H9 (cell line): ENCODE data around the gene AKR1D1. TPM values are rescaled to one million over a fixed set of nuclear protein-coding genes. Genes with fewer than 3 reads are reported as not detected.
"Not testable (repeated sequence)": the region's sequence is repeated elsewhere in the genome, so short reads cannot be mapped to it uniquely, and the experiment has no call there.

Experiments
- DNase-seq: peaks from one replicate; pipeline ENCODE4 v3.0.0-alpha.2; 2017
- H2AFZ ChIP-seq: one replicate; pipeline ENCODE4 v1.6.1; 2013; ENCODE audit warnings: mild to moderate bottlenecking, low read length, control low read depth, moderate library complexity
- H2AK5ac ChIP-seq: 2 replicates; pipeline ENCODE4 v1.6.1; 2013; ENCODE audit warnings: low read length, control low read depth, mixed read lengths; ENCODE audit not compliant: insufficient read length
- H2BK120ac ChIP-seq: one replicate; pipeline ENCODE4 v1.6.1; 2013; ENCODE audit warnings: low read depth, mild to moderate bottlenecking, low read length, control low read depth, inconsistent platforms; ENCODE audit not compliant: poor library complexity, severe bottlenecking
- H2BK12ac ChIP-seq: 2 replicates; pipeline ENCODE4 v1.6.1; 2013; ENCODE audit warnings: low read length, control low read depth, mixed read lengths, low read depth; ENCODE audit not compliant: insufficient read length
- H2BK15ac ChIP-seq: 2 replicates; pipeline ENCODE4 v1.6.1; 2013; ENCODE audit warnings: low read depth, low read length, control low read depth
- H2BK20ac ChIP-seq: one replicate; pipeline ENCODE4 v1.6.1; 2013; ENCODE audit warnings: low read depth, mild to moderate bottlenecking, low read length, control low read depth, inconsistent platforms; ENCODE audit not compliant: poor library complexity, severe bottlenecking
- H2BK5ac ChIP-seq: 2 replicates; pipeline ENCODE4 v1.6.1; 2013; ENCODE audit warnings: low read length, control low read depth, mixed read lengths; ENCODE audit not compliant: insufficient read length
- H3K14ac ChIP-seq: 2 replicates; pipeline ENCODE4 v1.6.1; 2013; ENCODE audit warnings: low read length, control low read depth; ENCODE audit not compliant: insufficient read depth
- H3K18ac ChIP-seq: 2 replicates; pipeline ENCODE4 v1.6.1; 2013; ENCODE audit warnings: low read depth, mild to moderate bottlenecking, mixed read lengths, low read length, control low read depth; ENCODE audit not compliant: insufficient read length
- H3K23ac ChIP-seq: 2 replicates; pipeline ENCODE4 v1.6.1; 2013; ENCODE audit warnings: low read length, control low read depth, mixed read lengths, low read depth; ENCODE audit not compliant: insufficient read length
- H3K23me2 ChIP-seq: 2 replicates; pipeline ENCODE4 v1.6.1; 2013; ENCODE audit warnings: low read depth, mild to moderate bottlenecking, mixed read lengths, low read length, control low read depth; ENCODE audit not compliant: insufficient read length, poor library complexity, severe bottlenecking
- H3K27ac ChIP-seq: 2 replicates; pipeline ENCODE4 v1.5.1; 2013; ENCODE audit warnings: low read length, control low read depth, mixed read lengths, low read depth; ENCODE audit not compliant: insufficient read length
- H3K27me3 ChIP-seq: 2 replicates; pipeline ENCODE4 v1.6.1; 2013; ENCODE audit warnings: low read length, control low read depth, inconsistent platforms; ENCODE audit not compliant: insufficient read depth
- H3K4ac ChIP-seq: 2 replicates; pipeline ENCODE4 v1.6.1; 2013; ENCODE audit warnings: low read depth, mild to moderate bottlenecking, control low read depth, inconsistent platforms, low read length, moderate library complexity
- H3K4me1 ChIP-seq: 2 replicates; pipeline ENCODE4 v1.6.1; 2013; ENCODE audit warnings: low read length, control low read depth, inconsistent platforms; ENCODE audit not compliant: insufficient read depth
- H3K4me2 ChIP-seq: 2 replicates; pipeline ENCODE4 v1.6.1; 2013; ENCODE audit warnings: low read length, control low read depth, mixed read lengths; ENCODE audit not compliant: insufficient read length, insufficient read depth
- H3K56ac ChIP-seq: 2 replicates; pipeline ENCODE4 v1.6.1; 2013; ENCODE audit warnings: low read depth, mild to moderate bottlenecking, mixed read lengths, low read length, control low read depth; ENCODE audit not compliant: insufficient read length
- H3K79me1 ChIP-seq: 2 replicates; pipeline ENCODE4 v1.6.1; 2013; ENCODE audit warnings: low read depth, mild to moderate bottlenecking, moderate library complexity, low read length, control low read depth, inconsistent platforms; ENCODE audit not compliant: insufficient read depth, poor library complexity, severe bottlenecking
- H3K79me2 ChIP-seq: 2 replicates; pipeline ENCODE4 v1.6.1; 2013; ENCODE audit warnings: low read length, control low read depth, inconsistent platforms; ENCODE audit not compliant: insufficient read depth
- H3K9ac ChIP-seq: 2 replicates; pipeline ENCODE4 v1.6.1; 2013; ENCODE audit warnings: low read length, control low read depth, mixed read lengths; ENCODE audit not compliant: insufficient read length; ENCODE audit errors: extremely low read depth
- H3K9me3 ChIP-seq: one replicate; pipeline ENCODE4 v1.6.1; 2013; ENCODE audit warnings: low read depth, low read length, inconsistent platforms; ENCODE audit not compliant: control insufficient read depth
- H3T11ph ChIP-seq: one replicate; pipeline ENCODE4 v1.6.1; 2013; ENCODE audit warnings: mild to moderate bottlenecking, low read length, control low read depth, inconsistent platforms
- H4K20me1 ChIP-seq: one replicate; pipeline ENCODE4 v1.6.1; 2013; ENCODE audit not compliant: control insufficient read depth, insufficient read length, insufficient read depth
- H4K5ac ChIP-seq: 2 replicates; pipeline ENCODE4 v1.6.1; 2013; ENCODE audit warnings: low read depth, mild to moderate bottlenecking, mixed read lengths, low read length, control low read depth; ENCODE audit not compliant: insufficient read length
- H4K8ac ChIP-seq: replicated peaks from 2 replicates; pipeline ENCODE4 v1.6.1; 2013; ENCODE audit warnings: low read length, control low read depth, mixed read lengths, low read depth; ENCODE audit not compliant: insufficient read length
- H4K91ac ChIP-seq: 2 replicates; pipeline ENCODE4 v1.6.1; 2013; ENCODE audit warnings: low read depth, mild to moderate bottlenecking, moderate library complexity, mixed read lengths, low read length, control low read depth; ENCODE audit not compliant: insufficient read length
- H3K27ac Mint-ChIP-seq, 3 experiments: 2 replicates in 2 of 3; 3 replicates in 1 of 3; pipeline ENCODE4 v1.8.0; 2020 to 2021; ENCODE audit warnings: mixed read lengths in 3 of 3, mild to moderate bottlenecking in 1 of 3, moderate library complexity in 1 of 3
- H3K27me3 Mint-ChIP-seq: 2 replicates; pipeline ENCODE4 v1.8.0; 2021; ENCODE audit warnings: low read depth, mild to moderate bottlenecking, moderate library complexity, mixed read lengths
- H3K36me3 Mint-ChIP-seq, 3 experiments: 2 replicates in 2 of 3; 3 replicates in 1 of 3; pipeline ENCODE4 v1.8.0; 2020 to 2021; ENCODE audit warnings: low read depth in 3 of 3, mixed read lengths in 3 of 3; ENCODE audit not compliant: insufficient read depth in 1 of 3
- H3K4me1 Mint-ChIP-seq, 2 experiments: 2 replicates each; pipeline ENCODE4 v1.8.0; 2020; ENCODE audit warnings: mixed read lengths in 2 of 2
- H3K4me3 Mint-ChIP-seq, 2 experiments: 2 replicates in 1 of 2; 3 replicates in 1 of 2; pipeline ENCODE4 v1.8.0; 2020 to 2021; ENCODE audit warnings: mild to moderate bottlenecking in 2 of 2, mixed read lengths in 2 of 2, moderate library complexity in 1 of 2
- H3K9me3 Mint-ChIP-seq, 2 experiments: 2 replicates in 1 of 2; 3 replicates in 1 of 2; pipeline ENCODE4 v1.8.0; 2020; ENCODE audit warnings: mild to moderate bottlenecking in 2 of 2, mixed read lengths in 2 of 2, moderate library complexity in 1 of 2
- CTCF ChIP-seq: fragments of 200-600 bp; sonication (generic); conservative IDR thresholded peaks from 3 replicates; pipeline ENCODE4 v1.8.0; 2021; ENCODE audit warnings: antibody characterized with exemption, mild to moderate bottlenecking
- WGBS: extraction: QIAGEN DNeasy Blood & Tissue Kit; methylation state at CpG from one replicate; pipeline ENCODE4 v1.1.7; 2013; ENCODE audit warnings: missing lambda C conversion rate, low lambda C conversion rate, mixed read lengths; ENCODE audit not compliant: insufficient read length; ENCODE audit errors: extremely low coverage; 5-methylcytosine and 5-hydroxymethylcytosine counted together
- total RNA-seq: library from RNA; stranded (reverse); gene quantifications from 2 replicates; pipeline ENCODE4 v1.2.1, GENCODE V29; 2021

AKR1D1 gene
- total RNA-seq, 1 experiment from 2014 or later, result 0.31 TPM

- H3K79me1 ChIP-seq, result no peaks in the 10 kb centered on the region
- H2AFZ ChIP-seq, result no peak overlapping the region
- H3K4ac ChIP-seq, result no peak overlapping the region
- Mint-ChIP-seq H3K27me3 (no peaks in the 10 kb centered on the region; the same call in 1 of the 2 replicates), H3K4me3 (no peak overlapping the region), H3K27ac (no peak overlapping the region), H3K4me1 (peaks cover 16% of the 10 kb centered on the region in 2 experiments), H3K9me3 (peaks cover 57 to 67% of the 10 kb centered on the region in 2 experiments), H3K36me3 (peaks cover 35 to 57% (median 46%) of the 10 kb centered on the region in 3 experiments)
- H3K56ac ChIP-seq, result no peak overlapping the region
- no peaks in the 10 kb centered on the region for H3K4me1 ChIP-seq
- no peak overlapping the region for H3K23ac ChIP-seq
- no peak overlapping the region for H3K18ac ChIP-seq
- no peak overlapping the region for H3K9ac ChIP-seq
- H3T11ph ChIP-seq, result no peak overlapping the region
- H2BK12ac ChIP-seq, result no peak overlapping the region
- no peak overlapping the region for H3K4me2 ChIP-seq
- H4K5ac ChIP-seq, result no peak overlapping the region
- WGBS, result 100% methylated on average over 1 of the region's 2 CpGs
- H3K9me3 ChIP-seq, result peaks cover 13% of the 10 kb centered on the region
- no peak for DNase-seq
- no peak overlapping the region for H4K8ac ChIP-seq
- H4K91ac ChIP-seq, result no peak overlapping the region
- H2BK120ac ChIP-seq, result no peak overlapping the region
- no peaks in the 10 kb centered on the region for H3K79me2 ChIP-seq
- no peaks in the 10 kb centered on the region for H3K23me2 ChIP-seq
- H2BK15ac ChIP-seq, result no peak overlapping the region
- no peak for TF ChIP-seq CTCF
- no peak overlapping the region for H3K14ac ChIP-seq
- H4K20me1 ChIP-seq, result no peaks in the 10 kb centered on the region
- H3K27me3 ChIP-seq, result no peaks in the 10 kb centered on the region
- no peak overlapping the region for H3K27ac ChIP-seq
- no peak overlapping the region for H2BK5ac ChIP-seq
- H2AK5ac ChIP-seq, result no peak overlapping the region
- no peak overlapping the region for H2BK20ac ChIP-seq
Observed at GRCh38 chr7:138036135-138036534, 40.1 kb upstream of the AKR1D1 start.

- H3K4me1 Mint-ChIP-seq, H2BK5ac ChIP-seq, DNase-seq, H3K27me3 ChIP-seq, H4K91ac ChIP-seq, H3K27me3 Mint-ChIP-seq, H3K56ac ChIP-seq, H3K4me1 ChIP-seq, H4K5ac ChIP-seq, H3K4me3 Mint-ChIP-seq, H2BK12ac ChIP-seq, H3K79me2 ChIP-seq, H2AK5ac ChIP-seq, H3K18ac ChIP-seq, H3K27ac ChIP-seq, H3K23me2 ChIP-seq, H3T11ph ChIP-seq, H3K4ac ChIP-seq, H3K4me2 ChIP-seq, H2BK120ac ChIP-seq, H2BK15ac ChIP-seq, H3K27ac Mint-ChIP-seq, H4K8ac ChIP-seq, H3K9ac ChIP-seq, H3K14ac ChIP-seq, H3K23ac ChIP-seq, H2AFZ ChIP-seq, H4K20me1 ChIP-seq, H2BK20ac ChIP-seq, H3K9me3 ChIP-seq, H3K79me1 ChIP-seq: not testable (repeated sequence)
- peaks cover 27 to 50% (median 39%) of the 10 kb centered on the region in 3 experiments for H3K36me3 Mint-ChIP-seq
- no CpG with 5 or more reads among the region's 1 CpG for WGBS
- peaks cover 52 to 55% of the 10 kb centered on the region in 2 experiments for H3K9me3 Mint-ChIP-seq
Observed at GRCh38 chr7:138040063-138040462, 36.2 kb upstream of the AKR1D1 start.
